ENCODE measurements around the gene IGFL4. TPM values are rescaled to one million over a fixed set of nuclear protein-coding genes. Genes with fewer than 3 reads are reported as not detected.

Gene IGFL4
- polyA plus RNA-seq, 1 experiment, result not detected

DNA sequence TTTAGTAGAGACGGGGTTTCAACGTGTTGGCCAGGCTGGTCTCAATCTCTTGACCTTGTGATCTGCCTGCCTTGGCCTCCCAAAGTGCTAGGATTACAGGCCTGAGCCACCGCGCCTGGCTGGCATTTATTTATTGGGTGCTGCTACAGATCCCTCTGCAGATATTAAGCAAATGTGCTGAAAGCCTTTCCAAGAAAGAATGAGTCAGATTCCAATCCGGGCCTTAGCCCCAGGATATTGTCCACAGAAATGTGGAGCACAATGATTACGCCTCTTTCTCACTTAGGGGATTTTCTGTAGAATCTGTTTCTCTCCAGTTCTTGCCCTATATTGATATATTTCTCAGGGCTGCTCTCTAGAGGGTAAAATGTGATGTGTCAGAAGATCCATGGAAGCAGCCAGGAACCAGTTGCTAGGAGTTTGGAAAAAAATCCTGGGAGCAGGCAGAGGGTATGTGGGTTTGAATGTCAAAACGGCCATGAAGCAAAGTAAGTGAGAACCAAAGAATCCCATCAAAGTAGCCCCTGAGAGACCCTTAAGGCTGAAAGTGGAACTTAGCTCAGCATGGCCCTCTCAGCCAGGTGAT lies 24.8 kb upstream of the IGFL4 start:
- POLR2A ChIA-PET, result no interaction called here
- no peaks in the 10 kb centered on the region for H3K36me3 ChIP-seq (ENCODE audit: control insufficient read depth, insufficient read depth, low read length)
- no peak overlapping the region for H3K4me3 ChIP-seq (ENCODE audit: low read depth, low read length)
- DNase-seq (ENCODE audit: low read depth), result peak; percentile 57
- CTCF ChIA-PET, result interaction anchor here (1.4 to 2.9 kb wide), 5 partner anchors 9 to 199 kb away, joined by 3 to 23 read pairs (median 5); no protein-coding TSS in a partner anchor
- peaks cover 8% of the 10 kb centered on the region for H3K27me3 ChIP-seq (ENCODE audit: control insufficient read depth, insufficient read depth, low read length)
- TF ChIP-seq, protein P1, sequence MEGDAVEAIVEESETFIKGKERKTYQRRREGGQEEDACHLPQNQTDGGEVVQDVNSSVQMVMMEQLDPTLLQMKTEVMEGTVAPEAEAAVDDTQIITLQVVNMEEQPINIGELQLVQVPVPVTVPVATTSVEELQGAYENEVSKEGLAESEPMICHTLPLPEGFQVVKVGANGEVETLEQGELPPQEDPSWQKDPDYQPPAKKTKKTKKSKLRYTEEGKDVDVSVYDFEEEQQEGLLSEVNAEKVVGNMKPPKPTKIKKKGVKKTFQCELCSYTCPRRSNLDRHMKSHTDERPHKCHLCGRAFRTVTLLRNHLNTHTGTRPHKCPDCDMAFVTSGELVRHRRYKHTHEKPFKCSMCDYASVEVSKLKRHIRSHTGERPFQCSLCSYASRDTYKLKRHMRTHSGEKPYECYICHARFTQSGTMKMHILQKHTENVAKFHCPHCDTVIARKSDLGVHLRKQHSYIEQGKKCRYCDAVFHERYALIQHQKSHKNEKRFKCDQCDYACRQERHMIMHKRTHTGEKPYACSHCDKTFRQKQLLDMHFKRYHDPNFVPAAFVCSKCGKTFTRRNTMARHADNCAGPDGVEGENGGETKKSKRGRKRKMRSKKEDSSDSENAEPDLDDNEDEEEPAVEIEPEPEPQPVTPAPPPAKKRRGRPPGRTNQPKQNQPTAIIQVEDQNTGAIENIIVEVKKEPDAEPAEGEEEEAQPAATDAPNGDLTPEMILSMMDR (IDR thresholded peaks at IDR 0.05; ENCODE audit: insufficient read depth, low read depth, low read length), result no peak

DNA sequence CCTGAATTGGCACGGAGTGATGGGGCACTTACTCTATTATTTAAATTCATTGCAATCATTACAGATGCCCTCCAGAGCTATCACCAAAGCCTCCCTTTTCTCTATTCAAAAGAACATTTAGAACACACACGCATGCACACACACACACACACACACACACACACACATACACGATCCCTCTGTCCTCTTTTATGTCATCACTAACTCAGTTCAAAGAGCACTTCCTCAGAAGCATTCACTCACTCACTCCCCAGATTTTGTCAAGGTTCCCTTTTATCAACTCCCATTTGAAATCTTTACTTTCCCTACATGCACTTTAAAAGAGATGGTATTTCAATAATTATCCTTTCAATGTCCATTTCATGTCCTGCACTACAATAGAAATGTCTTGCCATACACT lies 22.4 kb upstream of the IGFL4 start:
- Histone ChIP-seq H3K36me3 (ENCODE audit: control insufficient read depth, insufficient read depth, low read length) (no peaks in the 10 kb centered on the region), H3K27me3 (ENCODE audit: control insufficient read depth, insufficient read depth, low read length) (peaks cover 8% of the 10 kb centered on the region), H3K4me3 (ENCODE audit: low read depth, low read length) (no peak overlapping the region)
- TF ChIP-seq, protein P1 (IDR thresholded peaks at IDR 0.05; ENCODE audit: insufficient read depth, low read depth, low read length), result no peak
- POLR2A ChIA-PET, result no interaction called here
- CTCF ChIA-PET, result interaction anchor here (0.9 to 2.7 kb wide), 3 partner anchors 13 to 35 kb away, joined by 3 to 10 read pairs (median 4); no protein-coding TSS in a partner anchor
- DNase-seq (ENCODE audit: low read depth), result no peak

DNA sequence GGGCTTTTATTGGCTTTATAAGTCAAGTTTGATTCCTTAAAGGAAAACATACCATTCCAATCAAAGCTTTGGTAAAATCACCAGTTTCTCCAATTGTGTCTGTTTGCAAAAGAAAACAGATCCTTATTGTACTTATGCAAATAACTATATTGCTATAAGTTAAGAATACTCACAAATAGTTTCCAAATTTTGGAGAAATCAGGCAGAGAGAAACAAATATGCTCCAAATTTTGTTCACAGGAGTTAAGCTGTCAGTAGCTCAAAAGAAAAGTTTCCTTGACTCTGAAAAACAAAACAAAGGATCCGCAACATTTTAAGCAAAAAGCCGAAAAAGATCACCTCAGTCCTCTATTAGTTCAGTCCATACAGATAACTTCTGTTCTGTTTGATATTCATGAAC lies 19.2 kb upstream of the IGFL4 start:
- Histone ChIP-seq H3K36me3 (ENCODE audit: control insufficient read depth, insufficient read depth, low read length) (no peaks in the 10 kb centered on the region), H3K4me3 (ENCODE audit: low read depth, low read length) (no peak overlapping the region), H3K27me3 (ENCODE audit: control insufficient read depth, insufficient read depth, low read length) (peaks cover 11% of the 10 kb centered on the region)
- POLR2A ChIA-PET, result no interaction called here
- no peak for DNase-seq (ENCODE audit: low read depth)
- TF ChIP-seq, protein P1 (IDR thresholded peaks at IDR 0.05; ENCODE audit: insufficient read depth, low read depth, low read length), result no peak
- CTCF ChIA-PET, result interaction anchor here (1.0 to 2.7 kb wide), 2 partner anchors 17 to 205 kb away, joined by 3 to 6 read pairs; no protein-coding TSS in a partner anchor

DNA sequence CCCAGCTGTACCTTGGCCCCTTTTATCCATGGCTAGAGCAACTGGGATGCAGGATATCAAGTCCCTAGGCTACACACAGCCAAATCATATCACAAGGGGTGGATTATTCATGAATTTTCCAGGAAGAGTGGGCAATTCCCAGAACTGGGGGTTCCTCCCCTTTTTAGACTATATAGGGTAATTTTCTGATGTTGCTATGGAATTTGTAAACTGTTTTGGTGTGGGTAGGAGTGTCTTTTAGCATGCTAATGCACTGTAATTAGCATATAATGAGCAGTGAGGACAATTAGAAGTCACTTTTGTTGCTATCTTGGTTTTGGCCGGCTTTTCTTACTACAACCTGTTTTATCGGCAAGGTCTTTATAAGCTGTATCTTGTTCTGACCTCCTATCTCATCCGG lies 18.0 kb upstream of the IGFL4 start:
- no peak for DNase-seq (ENCODE audit: low read depth)
- H3K4me3 ChIP-seq (ENCODE audit: low read depth, low read length), result no peak overlapping the region
- peaks cover 14% of the 10 kb centered on the region for H3K27me3 ChIP-seq (ENCODE audit: control insufficient read depth, insufficient read depth, low read length)
- CTCF ChIA-PET, result interaction anchor here (0.6 to 4.7 kb wide), 2 partner anchors 30 to 210 kb away, joined by 3 to 14 read pairs; no protein-coding TSS in a partner anchor
- H3K36me3 ChIP-seq (ENCODE audit: control insufficient read depth, insufficient read depth, low read length), result no peaks in the 10 kb centered on the region
- TF ChIP-seq, protein P1 (IDR thresholded peaks at IDR 0.05; ENCODE audit: insufficient read depth, low read depth, low read length), result no peak
- POLR2A ChIA-PET, result no interaction called here

DNA sequence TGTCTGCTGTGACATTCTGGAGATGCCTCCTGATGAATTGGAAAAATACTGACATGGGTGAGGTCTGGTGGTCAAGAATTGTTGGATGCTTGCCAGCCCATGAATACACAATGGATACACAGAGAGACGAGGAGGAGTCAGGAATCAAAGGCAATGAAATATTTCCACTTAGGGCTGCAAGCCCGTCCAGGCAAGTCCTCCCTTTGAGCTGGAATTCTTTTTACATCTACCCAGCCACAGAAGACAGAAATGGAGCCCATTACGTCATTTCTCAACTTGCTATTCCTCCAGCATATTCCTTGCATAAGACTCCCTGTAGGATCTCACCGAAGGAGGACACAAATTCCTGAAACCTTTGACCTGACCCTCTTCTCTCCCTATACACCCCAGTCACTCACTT lies 15.7 kb upstream of the IGFL4 start:
- POLR2A ChIA-PET, result no interaction called here
- DNase-seq (ENCODE audit: low read depth), result no peak
- Histone ChIP-seq H3K36me3 (ENCODE audit: control insufficient read depth, insufficient read depth, low read length) (no peaks in the 10 kb centered on the region), H3K27me3 (ENCODE audit: control insufficient read depth, insufficient read depth, low read length) (peaks cover 7% of the 10 kb centered on the region), H3K4me3 (ENCODE audit: low read depth, low read length) (no peak overlapping the region)
- CTCF ChIA-PET, result interaction anchor here (1.8 to 4.7 kb wide), 2 partner anchors 20 to 28 kb away, joined by 7 to 14 read pairs; no protein-coding TSS in a partner anchor
- TF ChIP-seq, protein P1 (IDR thresholded peaks at IDR 0.05; ENCODE audit: insufficient read depth, low read depth, low read length), result no peak
